ENCODE data around the gene IFT43. TPM values are rescaled to one million over a fixed set of nuclear protein-coding genes. Genes with fewer than 3 reads are reported as not detected.

The IFT43 gene
- total RNA-seq, 2 donors from 2014 or later: 46.3 to 49.6 TPM

GRCh38 chr14:76106188-76106587 is 120.6 kb downstream of the IFT43 start:
- Histone ChIP-seq H3K9ac (ENCODE audit: extremely low read depth, low read length, poor library complexity, severe bottlenecking) (no peak overlapping the region), H3K4me3 (ENCODE audit: low read length) (no peak overlapping the region), H3K27ac (ENCODE audit: low read depth, low read length) (no peak overlapping the region), H3K27me3 (ENCODE audit: control insufficient read depth, insufficient read depth, low read length, poor library complexity, severe bottlenecking) (no peaks in the 10 kb centered on the region), H3K4me1 (ENCODE audit: control insufficient read depth, insufficient read depth, low read length) (no peaks in the 10 kb centered on the region), H3K36me3 (ENCODE audit: control insufficient read depth, insufficient read depth, low read length) (no peaks in the 10 kb centered on the region), H3K9me3 (ENCODE audit: control insufficient read depth, low read length) (no peaks in the 10 kb centered on the region)
- no peak overlapping the region for H3K27ac Mint-ChIP-seq
- no peak overlapping the region for H3K4me3 Mint-ChIP-seq
- H3K4me1 Mint-ChIP-seq: peaks cover 5% of the 10 kb centered on the region
- no peak for TF ChIP-seq CTCF (conservative IDR thresholded peaks at IDR 0.05)
- 93 to 100% methylated on average over 2 of the region's 2 CpGs for WGBS, 2 experiments (ENCODE audit: insufficient coverage in 1 of 2, insufficient read length in 1 of 2)
- no peak for DNase-seq
- H3K27me3 Mint-ChIP-seq (ENCODE audit: insufficient read depth): peaks cover 6% of the 10 kb centered on the region
- no peaks in the 10 kb centered on the region for H3K36me3 Mint-ChIP-seq (ENCODE audit: low read depth)
- H3K9me3 Mint-ChIP-seq: peaks cover 10% of the 10 kb centered on the region

DNA sequence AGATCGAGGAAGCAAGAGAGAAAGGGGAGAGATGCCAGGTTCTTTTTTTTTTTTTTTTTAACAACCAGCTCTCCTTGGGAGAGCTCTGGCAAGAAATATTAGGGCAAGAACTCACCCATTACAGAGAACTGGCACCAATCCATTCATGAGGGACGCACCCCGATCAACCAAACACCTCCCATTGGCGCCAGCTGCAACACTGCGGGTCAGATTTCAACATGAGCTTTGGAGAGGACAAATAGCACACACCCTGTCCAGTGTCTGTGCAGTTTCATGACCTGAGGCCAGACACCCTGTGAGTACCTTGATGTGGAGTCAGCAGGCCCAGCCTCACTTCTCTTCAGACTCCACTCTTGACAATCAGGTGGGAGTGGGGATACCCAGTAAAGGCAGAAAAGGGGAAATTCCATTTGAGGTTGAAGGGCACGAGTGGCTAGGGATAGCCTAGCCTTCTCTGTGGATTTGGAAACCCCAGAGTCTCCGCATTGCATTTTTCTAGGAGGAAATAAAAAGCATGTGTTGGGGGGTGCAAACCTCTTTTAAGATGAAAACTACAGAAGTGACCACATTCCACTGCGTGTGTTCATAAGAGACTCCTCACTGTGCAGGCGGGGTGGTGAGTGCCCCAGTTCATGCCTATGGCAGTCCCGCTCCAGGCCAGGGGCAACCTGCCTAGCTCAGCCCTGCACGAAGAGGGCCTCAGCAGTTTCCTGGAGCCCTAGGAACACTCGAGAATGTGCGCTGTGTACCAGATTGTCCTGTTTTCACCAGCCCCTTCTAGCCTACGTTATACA is 123.7 kb downstream of the IFT43 start:
- no peak for TF ChIP-seq CTCF (conservative IDR thresholded peaks at IDR 0.05)

DNA sequence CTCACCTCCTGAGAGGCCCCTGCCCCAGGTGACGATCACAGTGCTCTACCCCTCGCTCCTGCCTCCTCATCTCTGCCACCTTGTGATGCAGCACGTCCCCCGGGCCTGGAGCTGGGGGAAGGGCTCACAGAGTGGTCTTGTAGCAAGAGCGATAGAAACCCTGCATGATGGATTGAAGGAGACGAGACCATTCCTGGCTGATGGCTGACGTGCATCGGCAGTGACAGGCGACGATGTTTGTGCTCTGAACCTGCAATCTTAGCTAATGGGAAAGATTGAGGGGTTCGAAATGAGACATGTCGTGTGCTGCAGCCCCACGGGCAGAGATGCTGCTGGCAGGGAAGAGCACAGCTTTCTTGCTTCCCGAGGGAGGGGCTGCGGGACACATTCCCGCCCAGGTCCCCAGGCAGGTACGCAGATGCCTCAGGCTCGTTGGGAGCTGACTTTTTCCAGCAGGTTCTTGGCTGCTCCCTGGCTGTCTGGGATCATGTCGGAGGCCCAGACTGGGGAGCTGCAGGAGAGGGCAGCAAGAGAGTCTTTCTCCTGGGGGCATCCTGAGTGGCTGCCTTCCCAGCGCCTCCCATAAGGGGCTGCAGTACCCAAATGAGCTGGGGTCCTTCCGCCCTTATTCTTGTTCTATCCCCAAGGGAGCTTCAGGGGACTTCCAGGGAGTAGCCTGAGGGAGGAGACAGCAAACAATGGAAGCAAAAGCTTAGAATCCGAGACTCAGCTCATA is 127.5 kb downstream of the IFT43 start:
- TF ChIP-seq CTCF (conservative IDR thresholded peaks at IDR 0.05): peak; percentile 25
- Mint-ChIP-seq H3K27ac (peak overlapping the region; percentile 80), H3K4me1 (peaks cover 25% of the 10 kb centered on the region), H3K36me3 (ENCODE audit: low read depth) (no peaks in the 10 kb centered on the region), H3K4me3 (no peak overlapping the region), H3K9me3 (peaks cover 9% of the 10 kb centered on the region), H3K27me3 (ENCODE audit: insufficient read depth) (peaks cover 8% of the 10 kb centered on the region)
- Histone ChIP-seq H3K9me3 (ENCODE audit: control insufficient read depth, low read length) (no peaks in the 10 kb centered on the region), H3K27me3 (ENCODE audit: control insufficient read depth, insufficient read depth, low read length, poor library complexity, severe bottlenecking) (no peaks in the 10 kb centered on the region), H3K4me1 (ENCODE audit: control insufficient read depth, insufficient read depth, low read length) (no peaks in the 10 kb centered on the region), H3K9ac (ENCODE audit: extremely low read depth, low read length, poor library complexity, severe bottlenecking) (no peak overlapping the region), H3K27ac (ENCODE audit: low read depth, low read length) (no peak overlapping the region), H3K36me3 (ENCODE audit: control insufficient read depth, insufficient read depth, low read length) (no peaks in the 10 kb centered on the region), H3K4me3 (ENCODE audit: low read length) (no peak overlapping the region)
- WGBS, 2 experiments (ENCODE audit: insufficient coverage in 1 of 2, insufficient read length in 1 of 2): 79 to 83% methylated on average over 16 to 22 of the region's 22 CpGs
- DNase-seq: peak; percentile 82

More for the DNA sequence above, 123.7 kb downstream of the IFT43 start:
- Mint-ChIP-seq H3K36me3 (ENCODE audit: low read depth) (no peaks in the 10 kb centered on the region), H3K27me3 (ENCODE audit: insufficient read depth) (peaks cover 10% of the 10 kb centered on the region), H3K4me1 (peaks cover 21% of the 10 kb centered on the region), H3K27ac (no peak overlapping the region), H3K9me3 (peaks cover 10% of the 10 kb centered on the region), H3K4me3 (no peak overlapping the region)
- DNase-seq: no peak
- Histone ChIP-seq H3K27ac (ENCODE audit: low read depth, low read length) (no peak overlapping the region), H3K9me3 (ENCODE audit: control insufficient read depth, low read length) (no peaks in the 10 kb centered on the region), H3K4me3 (ENCODE audit: low read length) (no peak overlapping the region), H3K4me1 (ENCODE audit: control insufficient read depth, insufficient read depth, low read length) (no peaks in the 10 kb centered on the region), H3K27me3 (ENCODE audit: control insufficient read depth, insufficient read depth, low read length, poor library complexity, severe bottlenecking) (no peaks in the 10 kb centered on the region), H3K9ac (ENCODE audit: extremely low read depth, low read length, poor library complexity, severe bottlenecking) (no peak overlapping the region), H3K36me3 (ENCODE audit: control insufficient read depth, insufficient read depth, low read length) (no peaks in the 10 kb centered on the region)
- 91 to 92% methylated on average over 12 to 13 of the region's 14 CpGs for WGBS, 2 experiments (ENCODE audit: insufficient coverage in 1 of 2, insufficient read length in 1 of 2)
